Measurements from ENCODE around the gene CDK18.

The CDK18 gene

GRCh38 chr1:205496661-205497060 is 7.8 kb upstream of the CDK18 start:
- H3K27ac ChIP-seq (ENCODE audit: low read length), result no peak overlapping the region
- H2AFZ ChIP-seq (ENCODE audit: low read depth, low read length), result no peak overlapping the region
- no peaks in the 10 kb centered on the region for H3K4me1 ChIP-seq (ENCODE audit: insufficient read depth, low read length)
- H3K4me2 ChIP-seq (ENCODE audit: insufficient read depth, low read length), result no peak overlapping the region
- peaks cover 3% of the 10 kb centered on the region; the same call in 1 of the 2 replicates for H4K20me1 ChIP-seq (ENCODE audit: insufficient read depth, low read length)
- no peaks in the 10 kb centered on the region for H3K9me3 ChIP-seq (ENCODE audit: insufficient read depth, low read length, severe bottlenecking)
- H3K79me2 ChIP-seq (ENCODE audit: insufficient read depth, low read length), result no peaks in the 10 kb centered on the region
- no peak overlapping the region for H3K4me3 ChIP-seq (ENCODE audit: low read depth in 1 of 2, low read length in 2 of 2)
- peaks cover 17% of the 10 kb centered on the region for H3K27me3 ChIP-seq (ENCODE audit: insufficient read depth, low read length, poor library complexity)
- DNase-seq, result no peak
- TF ChIP-seq EZH2 (IDR thresholded peaks at IDR 0.05; ENCODE audit: borderline replicate concordance, low read depth, low read length, severe bottlenecking) (no peak), CTCF (IDR thresholded peaks at IDR 0.05; ENCODE audit: borderline replicate concordance, extremely low read depth, low read length, poor library complexity, severe bottlenecking) (no peak)
- no peak for ATAC-seq (ENCODE audit: insufficient read depth, low read depth)
- H3K9ac ChIP-seq (ENCODE audit: low read depth, low read length), result no peak overlapping the region
- H3K36me3 ChIP-seq (ENCODE audit: insufficient read depth, low read length), result no peaks in the 10 kb centered on the region

- Histone ChIP-seq H3K36me3 (ENCODE audit: insufficient read depth, low read length) (no peaks in the 10 kb centered on the region), H3K9ac (ENCODE audit: low read depth, low read length) (no peak overlapping the region), H3K27me3 (ENCODE audit: insufficient read depth, low read length, poor library complexity) (peaks cover 12% of the 10 kb centered on the region), H3K4me2 (ENCODE audit: insufficient read depth, low read length) (no peak overlapping the region), H2AFZ (ENCODE audit: low read depth, low read length) (no peak overlapping the region), H3K79me2 (ENCODE audit: insufficient read depth, low read length) (no peaks in the 10 kb centered on the region), H3K9me3 (ENCODE audit: insufficient read depth, low read length, severe bottlenecking) (no peaks in the 10 kb centered on the region), H3K4me3 (ENCODE audit: low read depth in 1 of 2, low read length in 2 of 2) (no peak overlapping the region), H4K20me1 (ENCODE audit: insufficient read depth, low read length) (no peaks in the 10 kb centered on the region; the same call in 1 of the 2 replicates), H3K27ac (ENCODE audit: low read length) (no peak overlapping the region), H3K4me1 (ENCODE audit: insufficient read depth, low read length) (no peaks in the 10 kb centered on the region)
- DNase-seq (no peak), ATAC-seq (ENCODE audit: insufficient read depth, low read depth) (no peak)
- TF ChIP-seq CTCF (IDR thresholded peaks at IDR 0.05; ENCODE audit: borderline replicate concordance, extremely low read depth, low read length, poor library complexity, severe bottlenecking) (no peak), EZH2 (IDR thresholded peaks at IDR 0.05; ENCODE audit: borderline replicate concordance, low read depth, low read length, severe bottlenecking) (no peak)
Observed at GRCh38 chr1:205497351-205497750, 7.1 kb upstream of the CDK18 start.

GRCh38 chr1:205499789-205500188 is 4.7 kb upstream of the CDK18 start:
- TF ChIP-seq EZH2 (IDR thresholded peaks at IDR 0.05; ENCODE audit: borderline replicate concordance, low read depth, low read length, severe bottlenecking) (no peak), CTCF (IDR thresholded peaks at IDR 0.05; ENCODE audit: borderline replicate concordance, extremely low read depth, low read length, poor library complexity, severe bottlenecking) (no peak)
- H3K4me2 ChIP-seq (ENCODE audit: insufficient read depth, low read length), result no peak overlapping the region
- H3K9me3 ChIP-seq (ENCODE audit: insufficient read depth, low read length, severe bottlenecking), result no peaks in the 10 kb centered on the region
- peaks cover 10% of the 10 kb centered on the region for H3K4me1 ChIP-seq (ENCODE audit: insufficient read depth, low read length)
- DNase-seq (no peak), ATAC-seq (ENCODE audit: insufficient read depth, low read depth) (no peak)
- no peaks in the 10 kb centered on the region for H3K79me2 ChIP-seq (ENCODE audit: insufficient read depth, low read length)
- H3K27me3 ChIP-seq (ENCODE audit: insufficient read depth, low read length, poor library complexity), result peaks cover 12% of the 10 kb centered on the region
- no peak overlapping the region for H2AFZ ChIP-seq (ENCODE audit: low read depth, low read length)
- no peak overlapping the region for H3K9ac ChIP-seq (ENCODE audit: low read depth, low read length)
- H3K4me3 ChIP-seq (ENCODE audit: low read depth in 1 of 2, low read length in 2 of 2), result no peak overlapping the region
- no peak overlapping the region for H3K27ac ChIP-seq (ENCODE audit: low read length)
- no peaks in the 10 kb centered on the region for H4K20me1 ChIP-seq (ENCODE audit: insufficient read depth, low read length)
- H3K36me3 ChIP-seq (ENCODE audit: insufficient read depth, low read length), result no peaks in the 10 kb centered on the region

Measured in DND-41 (cell line).